NB4 (cell line): ENCODE results near the gene ODF4.
"Not testable (repeated sequence)": the region's sequence is repeated elsewhere in the genome, so short reads cannot be mapped to it uniquely, and the experiment has no call there.

Experiments used
- CTCF ChIP-seq: IDR thresholded peaks from one replicate; pipeline ENCODE4 v1.5.1; 2012; ENCODE audit warnings: low read depth, low read length
- POLR2A ChIP-seq: IDR thresholded peaks from 2 replicates; pipeline ENCODE4 v1.6.1; 2011; ENCODE audit warnings: mild to moderate bottlenecking; ENCODE audit not compliant: insufficient read length; ENCODE audit errors: extremely low read depth
- TF ChIP-seq, protein P1 (sequence below): IDR thresholded peaks from 2 replicates; pipeline ENCODE4 v1.6.1; 2011; ENCODE audit warnings: low read depth, low read length

GRCh38 chr17:8394497-8394896 is 54.9 kb downstream of the ODF4 start:
- TF ChIP-seq CTCF, POLR2A: not testable (repeated sequence)
- TF ChIP-seq, protein P1, sequence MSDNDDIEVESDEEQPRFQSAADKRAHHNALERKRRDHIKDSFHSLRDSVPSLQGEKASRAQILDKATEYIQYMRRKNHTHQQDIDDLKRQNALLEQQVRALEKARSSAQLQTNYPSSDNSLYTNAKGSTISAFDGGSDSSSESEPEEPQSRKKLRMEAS: not testable (repeated sequence)
